GM18511 (cell line): Measurements from ENCODE around the gene KLK14.

ENCODE experiments used
- ATAC-seq: cut with Tn5 transposase; IDR thresholded peaks from one replicate; pipeline ENCODE4 v1.9.1; 2021; ENCODE audit warnings: mild to moderate bottlenecking, moderate library complexity; ENCODE audit not compliant: unreplicated experiment

KLK14 gene

GRCh38 chr19:51089786-51090185, 7.1 kb upstream of the KLK14 start:
- no peak for ATAC-seq

GRCh38 chr19:51086153-51086850, 3.6 kb upstream of the KLK14 start:
- ATAC-seq = no peak

GRCh38 chr19:51084505-51084904, 1.8 kb upstream of the KLK14 start:
- ATAC-seq = no peak

GRCh38 chr19:51083783-51084182, 1.1 kb upstream of the KLK14 start:
- no peak for ATAC-seq

GRCh38 chr19:51083181-51083580, 494 bp upstream of the KLK14 start:
- no peak for ATAC-seq

GRCh38 chr19:51081476-51081875, 1.2 kb downstream of the KLK14 start:
- ATAC-seq = no peak

- ATAC-seq = no peak
These were observed 3.1 kb downstream of the KLK14 start for GRCh38 chr19:51079481-51080110.

GRCh38 chr19:51078731-51079130, 4.0 kb downstream of the KLK14 start:
- no peak for ATAC-seq

- no peak for ATAC-seq
These were observed 4.6 kb downstream of the KLK14 start for GRCh38 chr19:51078104-51078503.

- no peak for ATAC-seq
These were observed 6.0 kb downstream of the KLK14 start for GRCh38 chr19:51076631-51077213.

GRCh38 chr19:51075998-51076397, 6.7 kb downstream of the KLK14 start:
- no peak for ATAC-seq

- no peak for ATAC-seq
These were observed 11.6 kb downstream of the KLK14 start for GRCh38 chr19:51071095-51071405.

- no peak for ATAC-seq
These were observed 12.2 kb downstream of the KLK14 start for GRCh38 chr19:51070334-51071094.

- ATAC-seq = no peak
These were observed 16.1 kb downstream of the KLK14 start for GRCh38 chr19:51066393-51067186.

- no peak for ATAC-seq
These were observed 17.3 kb downstream of the KLK14 start for GRCh38 chr19:51065221-51065960.

- no peak for ATAC-seq
These were observed 18.0 kb downstream of the KLK14 start, which contains the start of gene KLK13 for GRCh38 chr19:51064534-51065220. Gene KLK13, minus strand, starts transcription at chr19:51065092. Its CDS starts 25 bp downstream, at chr19:51065067.

GRCh38 chr19:51063664-51064063, 19.0 kb downstream of the KLK14 start:
- ATAC-seq = no peak

GRCh38 chr19:51060973-51061372, 21.7 kb downstream of the KLK14 start:
- no peak for ATAC-seq

- no peak for ATAC-seq
These were observed 22.4 kb downstream of the KLK14 start for GRCh38 chr19:51060336-51060735.

- ATAC-seq = no peak
These were observed 23.0 kb downstream of the KLK14 start for GRCh38 chr19:51059715-51060114.
